AG04450 (cell line): ENCODE results near the gene TMEM63C. TPM values are rescaled to one million over a fixed set of nuclear protein-coding genes. Genes with fewer than 3 reads are reported as not detected.

Experiments used
- CTCF ChIA-PET: fragments of 300-600, 350-600 bp; formaldehyde crosslinking; extraction: SDS; loops from one replicate; lab custom pipeline; 2022; ENCODE audit warnings: antibody characterized with exemption, inconsistent platforms; lab: Charles Lee
- POLR2A ChIA-PET: fragments of 350-600 bp; formaldehyde crosslinking; extraction: SDS; loops from one replicate; lab custom pipeline; 2021; ENCODE audit warnings: antibody characterized with exemption, inconsistent platforms; lab: Yijun Ruan, JAX
- DNase-seq: peaks from one replicate; pipeline ENCODE4 v3.0.0-alpha.2; 2011; ENCODE audit warnings: low read depth, low spot score
- H3K27ac ChIP-seq: one replicate; pipeline ENCODE4 v1.5.1; 2012; ENCODE audit warnings: low read depth, low read length, control low read depth
- H3K27me3 ChIP-seq: one replicate; pipeline ENCODE4 v1.6.0; 2012; ENCODE audit warnings: low read length; ENCODE audit not compliant: control insufficient read depth, insufficient read depth
- H3K4me3 ChIP-seq: 2 replicates; pipeline ENCODE4 v1.5.1; 2011; ENCODE audit warnings: mild to moderate bottlenecking, low read depth, low read length, control low read depth
- H3K9me3 ChIP-seq: 2 replicates; pipeline ENCODE4 v1.5.1; 2012; ENCODE audit warnings: low read length; ENCODE audit not compliant: control insufficient read depth, insufficient read depth
- CTCF ChIP-seq: IDR thresholded peaks from 2 replicates; pipeline ENCODE4 v1.5.1; 2011; ENCODE audit warnings: low read depth, low read length, control low read depth, inconsistent platforms
- polyA plus RNA-seq: library from polyadenylated mRNA; depleted of rRNA; stranded (reverse); fragments of >200 nt; gene quantifications from 2 replicates; pipeline ENCODE4 v1.2.3, GENCODE V29; 2011

Gene TMEM63C
- polyA plus RNA-seq, 1 experiment, result not detected

DNA sequence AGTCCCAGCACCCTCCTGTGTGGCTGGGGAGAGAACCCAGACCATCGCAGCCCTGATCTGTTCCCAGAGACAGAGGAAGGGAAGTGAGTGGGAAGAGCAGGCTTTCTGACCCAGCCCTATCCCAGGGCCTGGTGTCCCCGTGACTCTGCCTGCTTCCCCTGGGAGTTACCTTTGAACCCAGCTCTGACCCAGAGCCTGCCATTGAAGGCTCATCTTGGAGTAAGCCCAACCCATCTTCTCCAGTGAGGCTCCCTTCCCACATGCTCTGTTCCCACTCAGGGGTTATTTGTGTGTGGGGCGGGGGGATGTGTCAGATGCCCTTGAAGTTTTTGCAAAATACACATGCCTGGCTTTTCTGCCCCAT, 6.0 kb downstream of the TMEM63C start:
- no peak overlapping the region for H3K27ac ChIP-seq
- no peak for DNase-seq
- TF ChIP-seq CTCF, result no peak
- POLR2A ChIA-PET, result no interaction called here
- H3K27me3 ChIP-seq, result peaks cover 20% of the 10 kb centered on the region
- H3K4me3 ChIP-seq, result no peak overlapping the region
- no peaks in the 10 kb centered on the region for H3K9me3 ChIP-seq
- CTCF ChIA-PET, result no interaction called here

DNA sequence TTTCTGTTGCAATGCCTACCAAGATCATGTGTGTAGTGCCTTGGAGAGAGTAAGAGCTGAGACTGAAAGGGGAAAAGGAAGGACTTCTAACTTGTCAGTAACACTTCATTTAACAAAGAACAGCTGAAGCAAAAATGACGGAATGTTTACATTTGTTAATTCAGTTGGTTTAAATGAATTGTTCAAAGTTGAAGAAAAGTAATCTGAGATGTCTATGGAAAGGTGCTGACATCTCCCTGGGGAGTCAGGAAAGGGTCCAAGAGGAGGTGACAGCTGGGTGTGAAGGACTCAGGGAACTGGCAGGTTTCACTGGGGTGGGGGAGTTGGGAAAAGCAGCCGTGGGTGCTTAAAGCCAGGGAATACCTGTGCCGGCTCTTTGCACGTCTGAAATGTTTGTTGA, 7.9 kb downstream of the TMEM63C start:
- H3K27me3 ChIP-seq, result peaks cover 8% of the 10 kb centered on the region

DNA sequence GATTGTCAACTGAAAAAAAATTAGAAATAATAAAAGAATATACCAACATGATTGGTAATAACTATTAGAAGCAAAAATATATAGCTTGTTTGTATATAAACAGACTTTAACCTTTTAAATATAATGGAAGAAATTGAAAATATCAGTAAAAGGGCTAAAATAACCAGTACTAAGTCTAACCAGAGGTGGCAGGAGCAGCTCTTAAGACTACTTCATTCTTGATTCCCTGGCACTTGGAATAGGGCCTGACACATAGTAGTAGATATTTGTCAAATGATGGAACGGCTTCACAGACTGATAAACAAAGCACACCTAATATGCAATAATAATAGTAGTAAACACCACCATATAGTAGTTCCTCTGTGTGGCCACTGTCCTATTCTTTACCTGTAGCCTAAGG, 9.4 kb downstream of the TMEM63C start:
- no peak for DNase-seq
- Histone ChIP-seq H3K27me3 (peaks cover 8% of the 10 kb centered on the region), H3K4me3 (no peak overlapping the region), H3K27ac (no peak overlapping the region), H3K9me3 (no peaks in the 10 kb centered on the region)
- ChIA-PET CTCF (interaction anchor here (0.6 kb wide), 1 partner anchor 8 kb away, joined by 3 read pairs; no protein-coding TSS in a partner anchor), POLR2A (no interaction called here)
- TF ChIP-seq CTCF, result no peak

More for the DNA sequence above, 7.9 kb downstream of the TMEM63C start:
- TF ChIP-seq CTCF, result no peak
- H3K4me3 ChIP-seq, result no peak overlapping the region
- no peaks in the 10 kb centered on the region for H3K9me3 ChIP-seq
- no peak overlapping the region for H3K27ac ChIP-seq
- ChIA-PET POLR2A (no interaction called here), CTCF (interaction anchor here (1.1 kb wide), 1 partner anchor 24 kb away, joined by 3 read pairs; no protein-coding TSS in a partner anchor)
- no peak for DNase-seq

GRCh38 chr14:77194706-77195105, 13.1 kb downstream of the TMEM63C start:
- H3K27ac ChIP-seq, result no peak overlapping the region
- CTCF ChIA-PET, result no interaction called here
- TF ChIP-seq CTCF, result no peak
- DNase-seq, result no peak
- no peak overlapping the region for H3K4me3 ChIP-seq
- POLR2A ChIA-PET, result no interaction called here
- H3K9me3 ChIP-seq, result no peaks in the 10 kb centered on the region
- H3K27me3 ChIP-seq, result peaks cover 4% of the 10 kb centered on the region

- no peak for DNase-seq
- no peak for TF ChIP-seq CTCF
- H3K4me3 ChIP-seq, result no peak overlapping the region
- CTCF ChIA-PET, result no interaction called here
- no peaks in the 10 kb centered on the region for H3K9me3 ChIP-seq
- POLR2A ChIA-PET, result no interaction called here
- H3K27ac ChIP-seq, result no peak overlapping the region
- H3K27me3 ChIP-seq, result peaks cover 13% of the 10 kb centered on the region
Observed at GRCh38 chr14:77195766-77196165, 14.2 kb downstream of the TMEM63C start.
